Measurements from ENCODE around the gene PDE10A. TPM values are rescaled to one million over a fixed set of nuclear protein-coding genes. Genes with fewer than 3 reads are reported as not detected.

The PDE10A gene
- total and polyA plus RNA-seq, 2 of the 13 experiments (the other 11 are each of a cell fraction or from before 2014, with no cell fraction given) = not detected

DNA sequence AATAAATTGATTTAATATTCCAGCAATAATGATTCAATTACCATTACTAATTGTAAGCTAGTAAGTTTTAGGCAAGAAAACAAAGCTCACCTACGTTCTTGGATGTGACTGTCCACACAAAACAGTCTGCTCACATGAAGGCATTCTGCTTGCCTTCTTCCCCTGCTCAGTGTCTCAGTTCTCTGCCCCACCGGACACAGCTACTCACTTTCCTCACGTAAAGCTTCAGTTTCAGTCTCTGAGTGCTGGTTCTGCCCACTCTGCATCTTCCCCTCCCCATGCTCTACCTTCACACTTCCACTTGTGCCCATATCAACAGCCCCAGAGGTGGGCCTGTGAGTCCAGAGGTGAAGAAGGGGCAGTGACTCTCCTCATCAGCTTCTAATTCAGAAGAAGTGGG lies 279.7 kb downstream of the PDE10A start:
- DNase-seq (ENCODE audit: low spot score) (no peak), ATAC-seq (no peak), FAIRE-seq (no peak)
- Histone ChIP-seq H3K36me3 (replicated peaks in 1 of 2; ENCODE audit: control insufficient read depth in 1 of 2, insufficient read depth in 2 of 2, low read length in 2 of 2) (no peaks in the 10 kb centered on the region), H2AFZ (ENCODE audit: low read length) (no peak overlapping the region), H3K79me2 (ENCODE audit: insufficient read depth, low read length) (no peaks in the 10 kb centered on the region), H3K27me3 (ENCODE audit: control insufficient read depth in 1 of 2, insufficient read depth in 2 of 2, low read length in 2 of 2) (no peaks in the 10 kb centered on the region), H4K20me1 (ENCODE audit: insufficient read depth, low read length) (no peaks in the 10 kb centered on the region), H3K27ac (ENCODE audit: extremely low read length, insufficient read depth, low read length) (no peak overlapping the region), H3K4me1 (ENCODE audit: insufficient read depth, low read length) (no peaks in the 10 kb centered on the region), H3K9me3 (ENCODE audit: low read length) (peaks cover 26% of the 10 kb centered on the region), H3K4me2 (ENCODE audit: low read depth, low read length) (no peak overlapping the region), H3K9ac (ENCODE audit: insufficient read depth, low read depth, low read length) (no peak overlapping the region), H3K4me3 (replicated peaks in 1 of 3; ENCODE audit: insufficient read depth in 1 of 3, low read depth in 2 of 3, low read length in 3 of 3) (no peak overlapping the region)
- intact Hi-C loops (cut with micrococcal nuclease; ENCODE audit: unreplicated experiment) (no loop called here), in situ Hi-C loops (cut with HindIII; ENCODE audit: extremely low pct_ligation_motif_present, low pct_unique_long_range_greater_than_20kb) (no loop called here)
- CTCF ChIA-PET (ENCODE audit: low intra/inter-chr PET ratio, low total read pairs) = no interaction called here
- POLR2A ChIA-PET = no interaction called here
- no TSS peak for BruUV-seq (replicated peaks)
- TF ChIP-seq NFYB (CRISPR knock-in tag; IDR thresholded peaks at IDR 0.05) (no peak), ZNF646 (CRISPR knock-in tag; IDR thresholded peaks at IDR 0.05) (no peak), ARNT2 (CRISPR knock-in tag; IDR thresholded peaks at IDR 0.05; ENCODE audit: low read depth) (no peak), SIX1 (CRISPR knock-in tag; IDR thresholded peaks at IDR 0.05; ENCODE audit: borderline replicate concordance) (no peak), ZSCAN9 (CRISPR knock-in tag; IDR thresholded peaks at IDR 0.05; ENCODE audit: borderline replicate concordance) (no peak)
- 1% methylated on average over 3 of the region's 3 CpGs for WGBS (ENCODE audit: low lambda C conversion rate)

Data from HepG2 (cell line).